Measurements from ENCODE around the gene RIMBP2. TPM values are rescaled to one million over a fixed set of nuclear protein-coding genes. Genes with fewer than 3 reads are reported as not detected.
"Not testable (repeated sequence)": the region's sequence is repeated elsewhere in the genome, so short reads cannot be mapped to it uniquely, and the experiment has no call there.

RIMBP2 gene
- total and polyA plus RNA-seq, 2 donors (not counting 1 experiment from before 2014, with no cell fraction given): 0.17 TPM; not detected in 1

DNA sequence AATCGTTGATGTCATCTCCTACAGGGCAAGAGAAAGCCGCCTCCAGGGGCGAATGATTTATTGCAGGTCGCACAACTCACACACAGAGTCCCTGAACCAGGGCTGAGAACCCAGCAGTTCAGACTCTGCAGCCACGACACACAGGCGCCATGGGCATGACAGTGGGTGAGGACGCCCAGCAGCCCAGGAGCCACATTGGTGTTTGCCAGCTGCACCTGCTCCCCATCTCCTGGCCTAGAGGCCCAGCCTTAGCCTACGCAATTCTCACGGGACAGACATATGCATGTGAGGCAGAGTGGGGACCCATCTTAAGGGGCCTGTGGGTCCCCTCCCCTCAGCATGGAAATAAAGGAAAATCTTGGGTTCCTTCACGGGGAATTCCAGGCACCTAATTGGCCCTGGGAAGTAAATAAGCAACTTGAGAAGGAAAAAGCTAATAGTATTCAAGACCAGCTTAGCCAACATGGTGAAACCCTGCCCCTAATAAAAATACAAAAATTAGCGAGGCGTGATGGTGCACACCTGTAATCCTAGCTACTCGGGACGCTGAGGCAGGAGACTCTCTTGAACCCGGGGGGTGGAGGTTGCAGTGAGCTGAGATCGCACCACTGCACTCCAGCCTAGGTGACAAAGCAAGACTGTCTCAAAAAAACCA lies 69.3 kb downstream of the RIMBP2 start:
- TF ChIP-seq, protein P1, sequence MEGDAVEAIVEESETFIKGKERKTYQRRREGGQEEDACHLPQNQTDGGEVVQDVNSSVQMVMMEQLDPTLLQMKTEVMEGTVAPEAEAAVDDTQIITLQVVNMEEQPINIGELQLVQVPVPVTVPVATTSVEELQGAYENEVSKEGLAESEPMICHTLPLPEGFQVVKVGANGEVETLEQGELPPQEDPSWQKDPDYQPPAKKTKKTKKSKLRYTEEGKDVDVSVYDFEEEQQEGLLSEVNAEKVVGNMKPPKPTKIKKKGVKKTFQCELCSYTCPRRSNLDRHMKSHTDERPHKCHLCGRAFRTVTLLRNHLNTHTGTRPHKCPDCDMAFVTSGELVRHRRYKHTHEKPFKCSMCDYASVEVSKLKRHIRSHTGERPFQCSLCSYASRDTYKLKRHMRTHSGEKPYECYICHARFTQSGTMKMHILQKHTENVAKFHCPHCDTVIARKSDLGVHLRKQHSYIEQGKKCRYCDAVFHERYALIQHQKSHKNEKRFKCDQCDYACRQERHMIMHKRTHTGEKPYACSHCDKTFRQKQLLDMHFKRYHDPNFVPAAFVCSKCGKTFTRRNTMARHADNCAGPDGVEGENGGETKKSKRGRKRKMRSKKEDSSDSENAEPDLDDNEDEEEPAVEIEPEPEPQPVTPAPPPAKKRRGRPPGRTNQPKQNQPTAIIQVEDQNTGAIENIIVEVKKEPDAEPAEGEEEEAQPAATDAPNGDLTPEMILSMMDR (conservative IDR thresholded peaks at IDR 0.05 in 1 of 2, IDR thresholded peaks at IDR 0.05 in 1 of 2; ENCODE audit: low read depth in 1 of 2, low read length in 2 of 2): no peak
- TF ChIP-seq EZH2 (IDR thresholded peaks at IDR 0.05; ENCODE audit: low read length, missing control alignments): no peak
- Histone ChIP-seq H3K9ac (ENCODE audit: insufficient read depth, low read length) (no peak overlapping the region), H3K36me3 (ENCODE audit: control insufficient read depth, insufficient read depth, low read length) (no peaks in the 10 kb centered on the region), H3K9me3 (ENCODE audit: control insufficient read depth, insufficient read depth, low read depth, low read length) (no peaks in the 10 kb centered on the region), H3K27me3 (ENCODE audit: control insufficient read depth, insufficient read depth, low read length) (no peaks in the 10 kb centered on the region), H3K79me2 (ENCODE audit: control insufficient read depth, insufficient read depth, low read length) (no peaks in the 10 kb centered on the region), H2AFZ (ENCODE audit: low read length) (no peak overlapping the region), H3K4me1 (ENCODE audit: control insufficient read depth, extremely low read depth, insufficient read depth, low read length) (no peaks in the 10 kb centered on the region), H3K4me3 (replicated peaks in 1 of 4; ENCODE audit: control extremely low read depth in 1 of 4, insufficient read depth in 1 of 4, low read depth in 3 of 4, low read length in 4 of 4) (no peak overlapping the region), H3K4me2 (ENCODE audit: extremely low read depth, insufficient read depth, low read length) (no peak overlapping the region), H3K27ac (ENCODE audit: insufficient read depth, low read length) (no peak overlapping the region), H4K20me1 (ENCODE audit: control insufficient read depth, extremely low read depth, insufficient read depth, low read length) (no peaks in the 10 kb centered on the region)
- no peak for DNase-seq (ENCODE audit: low read depth in 2 of 2)

GRCh38 chr12:130646191-130646590 lies 69.9 kb downstream of the RIMBP2 start:
- DNase-seq (ENCODE audit: low read depth in 2 of 2); H3K27me3 ChIP-seq (ENCODE audit: control insufficient read depth, insufficient read depth, low read length); H3K36me3 ChIP-seq (ENCODE audit: control insufficient read depth, insufficient read depth, low read length); H3K79me2 ChIP-seq (ENCODE audit: control insufficient read depth, insufficient read depth, low read length); H2AFZ ChIP-seq (ENCODE audit: low read length); H3K4me2 ChIP-seq (ENCODE audit: extremely low read depth, insufficient read depth, low read length); H3K4me1 ChIP-seq (ENCODE audit: control insufficient read depth, extremely low read depth, insufficient read depth, low read length); H3K9ac ChIP-seq (ENCODE audit: insufficient read depth, low read length); H3K9me3 ChIP-seq (ENCODE audit: control insufficient read depth, insufficient read depth, low read depth, low read length); H3K27ac ChIP-seq (ENCODE audit: insufficient read depth, low read length); H4K20me1 ChIP-seq (ENCODE audit: control insufficient read depth, extremely low read depth, insufficient read depth, low read length); H3K4me3 ChIP-seq (replicated peaks in 1 of 4; ENCODE audit: control extremely low read depth in 1 of 4, insufficient read depth in 1 of 4, low read depth in 3 of 4, low read length in 4 of 4): not testable (repeated sequence)

GRCh38 chr12:130645751-130646150 lies 70.3 kb downstream of the RIMBP2 start:
- no peaks in the 10 kb centered on the region for H3K4me1 ChIP-seq (ENCODE audit: control insufficient read depth, extremely low read depth, insufficient read depth, low read length)
- H3K9me3 ChIP-seq (ENCODE audit: control insufficient read depth, insufficient read depth, low read depth, low read length): no peaks in the 10 kb centered on the region

More at GRCh38 chr12:130645751-130646150, 70.3 kb downstream of the RIMBP2 start:
- Histone ChIP-seq H3K27ac (ENCODE audit: insufficient read depth, low read length) (no peak overlapping the region), H3K36me3 (ENCODE audit: control insufficient read depth, insufficient read depth, low read length) (no peaks in the 10 kb centered on the region), H4K20me1 (ENCODE audit: control insufficient read depth, extremely low read depth, insufficient read depth, low read length) (no peaks in the 10 kb centered on the region), H3K27me3 (ENCODE audit: control insufficient read depth, insufficient read depth, low read length) (no peaks in the 10 kb centered on the region), H3K4me3 (replicated peaks in 1 of 4; ENCODE audit: control extremely low read depth in 1 of 4, insufficient read depth in 1 of 4, low read depth in 3 of 4, low read length in 4 of 4) (no peak overlapping the region), H3K9ac (ENCODE audit: insufficient read depth, low read length) (no peak overlapping the region), H3K79me2 (ENCODE audit: control insufficient read depth, insufficient read depth, low read length) (no peaks in the 10 kb centered on the region), H2AFZ (ENCODE audit: low read length) (no peak overlapping the region), H3K4me2 (ENCODE audit: extremely low read depth, insufficient read depth, low read length) (no peak overlapping the region)
- TF ChIP-seq EZH2 (IDR thresholded peaks at IDR 0.05; ENCODE audit: low read length, missing control alignments): no peak
- TF ChIP-seq, protein P1 (conservative IDR thresholded peaks at IDR 0.05 in 1 of 2, IDR thresholded peaks at IDR 0.05 in 1 of 2; ENCODE audit: low read depth in 1 of 2, low read length in 2 of 2): no peak
- no peak for DNase-seq (ENCODE audit: low read depth in 2 of 2)

Measured in fibroblast of lung (primary cell).